ENCODE data around the gene PRKCQ. TPM values are rescaled to one million over a fixed set of nuclear protein-coding genes. Genes with fewer than 3 reads are reported as not detected.

The PRKCQ gene
- total RNA-seq, 1 experiment from 2014 or later = 12.1 TPM

GRCh38 chr10:6507311-6507710, 72.8 kb downstream of the PRKCQ start:
- Mint-ChIP-seq H3K4me3 (no peak overlapping the region), H3K4me1 (no peaks in the 10 kb centered on the region; a peak in 1 of 4 replicates), H3K27ac (no peak overlapping the region; a peak in 1 of 7 replicates), H3K36me3 (ENCODE audit: insufficient read depth in 1 of 3, low read depth in 3 of 3) (peaks cover 17 to 26% (median 18%) of the 10 kb centered on the region in 3 experiments), H3K27me3 (ENCODE audit: low read depth) (no peaks in the 10 kb centered on the region), H3K9me3 (peaks cover 4 to 17% of the 10 kb centered on the region in 2 experiments; a peak in 4 of 5 replicates)
- no peak overlapping the region for H3K18ac ChIP-seq (ENCODE audit: insufficient read length, low read depth, low read length)
- H3K14ac ChIP-seq (ENCODE audit: insufficient read depth, low read length) = no peak overlapping the region
- H3K23me2 ChIP-seq (ENCODE audit: insufficient read length, low read depth, low read length, poor library complexity, severe bottlenecking) = no peaks in the 10 kb centered on the region
- no peak overlapping the region for H2BK12ac ChIP-seq (ENCODE audit: insufficient read length, low read depth, low read length)
- no peak overlapping the region for H3K23ac ChIP-seq (ENCODE audit: insufficient read length, low read depth, low read length)
- H2BK5ac ChIP-seq (ENCODE audit: insufficient read length, low read length) = no peak overlapping the region
- H2BK20ac ChIP-seq (ENCODE audit: low read depth, low read length, poor library complexity, severe bottlenecking) = no peak overlapping the region
- no peak for DNase-seq
- no peak overlapping the region for H3K4ac ChIP-seq (ENCODE audit: low read depth, low read length)
- peaks cover 8% of the 10 kb centered on the region for H3K9me3 ChIP-seq (ENCODE audit: control insufficient read depth, low read depth, low read length)
- no peak overlapping the region for H3K9ac ChIP-seq (ENCODE audit: extremely low read depth, insufficient read length, low read length)
- no peak overlapping the region for H2AFZ ChIP-seq (ENCODE audit: low read length)
- no peak overlapping the region for H2BK120ac ChIP-seq (ENCODE audit: low read depth, low read length, poor library complexity, severe bottlenecking)
- no peak overlapping the region for H4K5ac ChIP-seq (ENCODE audit: insufficient read length, low read depth, low read length)
- H3K4me1 ChIP-seq (ENCODE audit: insufficient read depth, low read length) = no peaks in the 10 kb centered on the region
- H3K27ac ChIP-seq (ENCODE audit: insufficient read length, low read depth, low read length) = no peak overlapping the region
- no peak overlapping the region for H4K8ac ChIP-seq (replicated peaks; ENCODE audit: insufficient read length, low read depth, low read length)
- H4K91ac ChIP-seq (ENCODE audit: insufficient read length, low read depth, low read length) = no peak overlapping the region
- no peak overlapping the region for H3K4me2 ChIP-seq (ENCODE audit: insufficient read depth, insufficient read length, low read length)
- H4K20me1 ChIP-seq (ENCODE audit: control insufficient read depth, insufficient read depth, insufficient read length) = no peaks in the 10 kb centered on the region
- H3K79me2 ChIP-seq (ENCODE audit: insufficient read depth, low read length) = no peaks in the 10 kb centered on the region
- H2AK5ac ChIP-seq (ENCODE audit: insufficient read length, low read length) = no peak overlapping the region
- H3K79me1 ChIP-seq (ENCODE audit: insufficient read depth, low read depth, low read length, poor library complexity, severe bottlenecking) = no peaks in the 10 kb centered on the region
- WGBS (ENCODE audit: extremely low coverage, insufficient read length, low lambda C conversion rate) = no CpG with 5 or more reads among the region's 5 CpGs
- no peaks in the 10 kb centered on the region for H3K27me3 ChIP-seq (ENCODE audit: insufficient read depth, low read length)
- H3K56ac ChIP-seq (ENCODE audit: insufficient read length, low read depth, low read length) = no peak overlapping the region
- no peak for TF ChIP-seq CTCF (conservative IDR thresholded peaks at IDR 0.05)
- no peak overlapping the region for H2BK15ac ChIP-seq (ENCODE audit: low read depth, low read length)
- H3T11ph ChIP-seq (ENCODE audit: low read length) = no peak overlapping the region
